ENCODE measurements around the gene ARFGEF2. TPM values are rescaled to one million over a fixed set of nuclear protein-coding genes. Genes with fewer than 3 reads are reported as not detected.
A peak's percentile ranks its signal among the peaks of the same experiment; 100 is the strongest.

ARFGEF2 gene
- total and polyA plus RNA-seq, 10 of the 15 experiments (the other 5 are each of a cell fraction or from before 2014, with no cell fraction given): 5.2 to 24.1 (median 17.7) TPM

DNA sequence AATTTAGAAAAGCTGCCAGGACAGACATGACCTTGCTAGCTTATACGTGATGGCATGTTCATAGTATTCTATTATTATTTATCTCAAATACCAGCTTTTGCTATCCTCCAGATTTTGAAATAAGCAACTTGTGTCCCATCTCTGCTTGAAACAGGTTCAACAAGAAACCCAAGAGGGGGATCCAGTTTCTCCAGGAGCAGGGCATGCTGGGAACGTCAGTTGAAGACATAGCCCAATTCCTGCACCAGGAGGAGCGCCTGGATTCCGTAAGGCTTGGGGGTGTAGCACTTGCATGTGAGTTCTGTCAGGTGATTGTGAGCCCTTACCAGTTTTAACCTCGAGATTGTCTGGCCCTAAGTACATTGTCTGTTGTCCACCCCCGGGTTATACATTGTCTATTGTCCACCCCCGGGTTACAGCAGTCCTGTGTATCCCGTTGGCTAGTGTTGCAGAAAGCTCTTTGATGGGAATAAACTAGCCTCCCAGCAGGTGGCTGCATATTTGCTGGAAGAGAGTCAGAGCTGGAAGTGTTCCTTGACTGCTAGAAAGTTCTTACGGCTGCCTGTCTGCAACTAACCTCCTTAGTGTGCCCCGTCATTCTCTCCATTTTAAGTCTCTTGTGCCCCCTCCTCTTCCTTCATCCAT is 63.2 kb downstream of the ARFGEF2 start:
- ATAC-seq: no peak
- POLR2A ChIA-PET: no interaction called here

DNA sequence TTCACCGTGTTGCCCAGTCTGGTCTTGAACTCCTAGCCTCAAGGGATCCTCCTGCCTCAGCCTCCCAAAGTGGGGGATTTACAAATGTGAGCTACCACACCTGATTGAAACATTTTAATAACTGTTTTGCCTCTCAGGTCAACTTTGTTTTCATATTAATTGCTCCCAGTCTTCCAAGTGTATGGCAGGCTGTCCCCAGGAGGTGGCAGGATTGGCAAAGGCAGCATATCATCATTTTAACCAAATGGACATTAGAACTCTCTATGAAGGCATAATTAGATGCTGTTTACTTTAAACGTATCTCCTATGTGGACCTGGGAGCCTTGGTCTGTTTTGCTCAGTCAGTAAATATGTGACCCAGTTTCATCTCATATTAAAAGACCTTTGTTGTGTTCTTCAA is 65.4 kb downstream of the ARFGEF2 start:
- no peaks in the 10 kb centered on the region for H3K27me3 ChIP-seq (replicated peaks in 1 of 2; ENCODE audit: control insufficient read depth in 2 of 2, insufficient read depth in 2 of 2, low read length in 1 of 2)
- no peaks in the 10 kb centered on the region for H3K4me1 ChIP-seq (ENCODE audit: control insufficient read depth, insufficient read depth, low read length)
- H3K36me3 ChIP-seq (ENCODE audit: control insufficient read depth in 2 of 2, insufficient read depth in 2 of 2, low read length in 1 of 2): peaks cover 19 to 46% of the 10 kb centered on the region in 2 experiments
- H3K4me3 ChIP-seq: no peak overlapping the region
- ChIA-PET RAD21 (ENCODE audit: unreplicated experiment) (no interaction called here), POLR2A (interaction anchor here (0.5 kb wide), 1 partner anchor 183 kb away, joined by 5 read pairs; no protein-coding TSS in a partner anchor), CTCF (interaction anchor here (1.2 to 1.4 kb wide), 2 partner anchors 86 to 231 kb away, joined by 3 read pairs; no protein-coding TSS in a partner anchor), SMC1A (ENCODE audit: uncharacterized antibody, unreplicated experiment) (interaction anchor here (0.6 to 2.6 kb wide), 4 partner anchors 99 to 330 kb away, joined by 3 to 7 read pairs (median 4); no protein-coding TSS in a partner anchor)
- WGBS (ENCODE audit: insufficient coverage, insufficient replicate concordance, low lambda C conversion rate, missing lambda C conversion rate): 75% methylated on average over 2 of the region's 2 CpGs
- in situ Hi-C loops (cut with MboI) (no loop called here), intact Hi-C loops (cut with micrococcal nuclease; ENCODE audit: unreplicated experiment) (no loop called here)
- no TSS peak for BruUV-seq (replicated peaks)
- TF ChIP-seq, protein P1, sequence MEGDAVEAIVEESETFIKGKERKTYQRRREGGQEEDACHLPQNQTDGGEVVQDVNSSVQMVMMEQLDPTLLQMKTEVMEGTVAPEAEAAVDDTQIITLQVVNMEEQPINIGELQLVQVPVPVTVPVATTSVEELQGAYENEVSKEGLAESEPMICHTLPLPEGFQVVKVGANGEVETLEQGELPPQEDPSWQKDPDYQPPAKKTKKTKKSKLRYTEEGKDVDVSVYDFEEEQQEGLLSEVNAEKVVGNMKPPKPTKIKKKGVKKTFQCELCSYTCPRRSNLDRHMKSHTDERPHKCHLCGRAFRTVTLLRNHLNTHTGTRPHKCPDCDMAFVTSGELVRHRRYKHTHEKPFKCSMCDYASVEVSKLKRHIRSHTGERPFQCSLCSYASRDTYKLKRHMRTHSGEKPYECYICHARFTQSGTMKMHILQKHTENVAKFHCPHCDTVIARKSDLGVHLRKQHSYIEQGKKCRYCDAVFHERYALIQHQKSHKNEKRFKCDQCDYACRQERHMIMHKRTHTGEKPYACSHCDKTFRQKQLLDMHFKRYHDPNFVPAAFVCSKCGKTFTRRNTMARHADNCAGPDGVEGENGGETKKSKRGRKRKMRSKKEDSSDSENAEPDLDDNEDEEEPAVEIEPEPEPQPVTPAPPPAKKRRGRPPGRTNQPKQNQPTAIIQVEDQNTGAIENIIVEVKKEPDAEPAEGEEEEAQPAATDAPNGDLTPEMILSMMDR (IDR thresholded peaks at IDR 0.05 in 2 of 3, conservative IDR thresholded peaks at IDR 0.05 in 1 of 3; ENCODE audit: control insufficient read depth in 2 of 3, extremely low read depth in 1 of 3, insufficient read depth in 1 of 3, low read depth in 3 of 3, low read length in 3 of 3): peak; percentile 19 to 46 (median 27); a peak in 3 of 6 replicates
- TF ChIP-seq JUNB (IDR thresholded peaks at IDR 0.05): no peak
- 0 out of 2 replicates have a peak, but pooled peaks have one; percentile 9 for TF ChIP-seq RAD21 (IDR thresholded peaks at IDR 0.05; ENCODE audit: insufficient read depth, low read depth, low read length)
- ATAC-seq (no peak), FAIRE-seq (no peak), DNase-seq (ENCODE audit: low read depth, low spot score) (no peak)
- no peaks in the 10 kb centered on the region; the same call in 2 of the 3 replicates for H3K9me3 ChIP-seq (replicated peaks; ENCODE audit: control insufficient read depth, insufficient read depth, low read length)
- H3K9ac ChIP-seq (ENCODE audit: control insufficient read depth, insufficient read depth, low read length): no peak overlapping the region
- H2AFZ ChIP-seq (ENCODE audit: control insufficient read depth, low read depth, low read length): no peak overlapping the region
- no peak overlapping the region for H3K27ac ChIP-seq (ENCODE audit: control insufficient read depth, insufficient read depth)
- H4K20me1 ChIP-seq (ENCODE audit: control insufficient read depth, insufficient read depth): no peaks in the 10 kb centered on the region
- H3K4me2 ChIP-seq (ENCODE audit: control insufficient read depth, insufficient read depth): no peak overlapping the region
- no peaks in the 10 kb centered on the region for H3K79me2 ChIP-seq (ENCODE audit: control insufficient read depth, insufficient read depth, low read length)

More for the DNA sequence above, 63.2 kb downstream of the ARFGEF2 start:
- WGBS (ENCODE audit: insufficient coverage, insufficient replicate concordance, low lambda C conversion rate, missing lambda C conversion rate): 87% methylated on average over 10 of the region's 10 CpGs
- intact Hi-C loops (cut with micrococcal nuclease; ENCODE audit: unreplicated experiment) (no loop called here), in situ Hi-C loops (cut with MboI) (no loop called here)
- ChIA-PET CTCF (interaction anchor here (0.8 kb wide), 1 partner anchor 232 kb away, joined by 3 read pairs; no protein-coding TSS in a partner anchor), SMC1A (ENCODE audit: uncharacterized antibody, unreplicated experiment) (interaction anchor here (1.2 kb wide), 1 partner anchor 327 kb away, joined by 3 read pairs; no protein-coding TSS in a partner anchor), RAD21 (ENCODE audit: unreplicated experiment) (no interaction called here)
- H3K36me3 ChIP-seq (ENCODE audit: control insufficient read depth in 2 of 2, insufficient read depth in 2 of 2, low read length in 1 of 2): peaks cover 15 to 31% of the 10 kb centered on the region in 2 experiments
- no peak overlapping the region for H2AFZ ChIP-seq (ENCODE audit: control insufficient read depth, low read depth, low read length)
- FAIRE-seq: no peak
- H3K27me3 ChIP-seq (replicated peaks in 1 of 2; ENCODE audit: control insufficient read depth in 2 of 2, insufficient read depth in 2 of 2, low read length in 1 of 2): no peaks in the 10 kb centered on the region
- no peak for TF ChIP-seq ZNF384 (IDR thresholded peaks at IDR 0.05; ENCODE audit: borderline replicate concordance, low read depth, low read length)
- no peak for TF ChIP-seq SREBF2 (IDR thresholded peaks at IDR 0.05; ENCODE audit: low read length)
- no peak for TF ChIP-seq YBX1 (IDR thresholded peaks at IDR 0.05)
- no peak for TF ChIP-seq LARP7 (IDR thresholded peaks at IDR 0.05)
- TF ChIP-seq FOXK2 (IDR thresholded peaks at IDR 0.05): no peak
- no peak for TF ChIP-seq ZZZ3 (IDR thresholded peaks at IDR 0.05; ENCODE audit: control insufficient read depth, insufficient read length, low read depth)
- no peak for TF ChIP-seq MYB (IDR thresholded peaks at IDR 0.05; ENCODE audit: borderline replicate concordance, low read depth, low read length)
- no peak for TF ChIP-seq SMAD1 (IDR thresholded peaks at IDR 0.05; ENCODE audit: low read depth, partially characterized antibody)
- no peaks in the 10 kb centered on the region for H3K4me1 ChIP-seq (ENCODE audit: control insufficient read depth, insufficient read depth, low read length)
- no peaks in the 10 kb centered on the region for H3K79me2 ChIP-seq (ENCODE audit: control insufficient read depth, insufficient read depth, low read length)
- DNase-seq (ENCODE audit: low read depth, low spot score): no peak
- no peaks in the 10 kb centered on the region; the same call in 2 of the 3 replicates for H3K9me3 ChIP-seq (replicated peaks; ENCODE audit: control insufficient read depth, insufficient read depth, low read length)
- no peak overlapping the region for H3K9ac ChIP-seq (ENCODE audit: control insufficient read depth, insufficient read depth, low read length)
- no peak overlapping the region for H3K4me2 ChIP-seq (ENCODE audit: control insufficient read depth, insufficient read depth)
- BruUV-seq (replicated peaks): no TSS peak
- H3K4me3 ChIP-seq: no peak overlapping the region
- H3K27ac ChIP-seq (ENCODE audit: control insufficient read depth, insufficient read depth): no peak overlapping the region
- no peaks in the 10 kb centered on the region for H4K20me1 ChIP-seq (ENCODE audit: control insufficient read depth, insufficient read depth)
